ENCODE measurements around the gene ABCC4. TPM values are rescaled to one million over a fixed set of nuclear protein-coding genes. Genes with fewer than 3 reads are reported as not detected.
A peak's percentile ranks its signal among the peaks of the same experiment; 100 is the strongest.

Gene ABCC4
- total and polyA plus RNA-seq, 8 donors = 24.7 to 60.9 (median 43.1) TPM

DNA sequence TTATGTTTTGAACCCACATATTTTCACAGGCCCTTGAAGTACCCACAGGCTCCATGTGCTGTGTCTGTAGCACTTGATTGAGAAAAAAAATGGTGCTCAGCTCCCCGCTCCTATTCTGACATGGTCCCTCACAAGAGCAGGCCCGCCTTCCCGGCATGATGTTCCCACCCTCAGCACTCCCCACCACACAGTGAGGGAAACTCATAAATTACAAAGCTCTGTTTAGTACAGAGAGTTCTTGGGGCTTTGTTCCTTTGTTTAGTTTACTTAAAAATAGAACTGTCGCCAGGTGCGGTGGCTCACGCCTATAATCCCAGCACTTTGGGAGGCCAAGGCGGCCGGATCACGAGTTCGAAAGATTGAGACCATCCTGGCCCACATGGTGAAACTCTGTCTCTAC is 25.9 kb upstream of the ABCC4 start:
- ATAC-seq (no peak), DNase-seq (no peak)
- H3K27me3 ChIP-seq = no peaks in the 10 kb centered on the region
- no peaks in the 10 kb centered on the region for H3K4me1 ChIP-seq
- no peaks in the 10 kb centered on the region for H3K9me3 ChIP-seq
- H3K36me3 ChIP-seq = no peaks in the 10 kb centered on the region
- H3K4me3 ChIP-seq = no peak overlapping the region
- no peak overlapping the region for H3K27ac ChIP-seq
- TF ChIP-seq, protein P1, sequence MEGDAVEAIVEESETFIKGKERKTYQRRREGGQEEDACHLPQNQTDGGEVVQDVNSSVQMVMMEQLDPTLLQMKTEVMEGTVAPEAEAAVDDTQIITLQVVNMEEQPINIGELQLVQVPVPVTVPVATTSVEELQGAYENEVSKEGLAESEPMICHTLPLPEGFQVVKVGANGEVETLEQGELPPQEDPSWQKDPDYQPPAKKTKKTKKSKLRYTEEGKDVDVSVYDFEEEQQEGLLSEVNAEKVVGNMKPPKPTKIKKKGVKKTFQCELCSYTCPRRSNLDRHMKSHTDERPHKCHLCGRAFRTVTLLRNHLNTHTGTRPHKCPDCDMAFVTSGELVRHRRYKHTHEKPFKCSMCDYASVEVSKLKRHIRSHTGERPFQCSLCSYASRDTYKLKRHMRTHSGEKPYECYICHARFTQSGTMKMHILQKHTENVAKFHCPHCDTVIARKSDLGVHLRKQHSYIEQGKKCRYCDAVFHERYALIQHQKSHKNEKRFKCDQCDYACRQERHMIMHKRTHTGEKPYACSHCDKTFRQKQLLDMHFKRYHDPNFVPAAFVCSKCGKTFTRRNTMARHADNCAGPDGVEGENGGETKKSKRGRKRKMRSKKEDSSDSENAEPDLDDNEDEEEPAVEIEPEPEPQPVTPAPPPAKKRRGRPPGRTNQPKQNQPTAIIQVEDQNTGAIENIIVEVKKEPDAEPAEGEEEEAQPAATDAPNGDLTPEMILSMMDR (IDR thresholded peaks at IDR 0.05) = no peak
- intact Hi-C loops (cut with DNase I) = no loop called here

DNA sequence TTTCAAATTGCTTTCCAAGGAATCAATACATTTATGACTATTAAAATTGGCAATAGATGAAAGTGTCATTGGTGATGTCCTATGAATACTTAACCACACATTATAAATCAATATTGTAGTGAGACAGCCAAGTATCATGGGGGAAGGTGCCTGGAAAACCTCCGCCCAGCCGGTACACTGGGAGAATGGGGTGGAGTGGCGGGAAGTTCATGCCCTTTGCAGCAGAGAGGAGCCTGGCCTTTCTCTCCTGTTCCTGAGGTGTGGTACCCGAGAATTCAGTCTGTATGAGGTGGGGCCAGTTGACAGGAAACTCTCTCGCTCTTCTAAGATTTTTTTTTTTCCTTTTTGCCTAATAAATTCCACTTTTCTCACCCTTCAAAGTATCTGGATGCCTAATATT is 25.4 kb upstream of the ABCC4 start:
- ATAC-seq = no peak
- TF ChIP-seq, protein P1 (IDR thresholded peaks at IDR 0.05) = no peak

DNA sequence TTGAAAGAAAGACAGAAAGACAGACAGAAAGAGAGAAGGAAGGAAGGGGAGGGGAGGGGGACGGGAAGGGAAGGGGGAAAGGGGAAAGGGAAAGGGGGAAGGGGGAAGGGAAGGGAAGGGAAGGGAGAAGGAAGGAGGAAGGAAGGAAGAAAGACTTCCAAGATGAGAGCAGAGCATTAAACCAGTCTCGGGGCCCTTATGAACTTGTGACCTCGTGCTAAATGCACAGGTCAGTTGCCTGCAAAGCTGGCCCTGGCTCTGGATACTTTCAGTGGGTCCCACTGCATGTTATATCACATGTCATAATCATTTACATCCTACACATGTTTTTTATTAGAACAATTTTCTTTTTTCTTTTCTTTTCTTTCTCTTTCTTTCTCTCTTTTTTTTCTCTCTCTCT is 24.2 kb upstream of the ABCC4 start:
- no peak for ATAC-seq
- no peak overlapping the region for H3K27ac ChIP-seq
- intact Hi-C loops (cut with DNase I) = no loop called here

More for the DNA sequence above, 25.4 kb upstream of the ABCC4 start:
- no peaks in the 10 kb centered on the region for H3K27me3 ChIP-seq
- intact Hi-C loops (cut with DNase I) = no loop called here
- H3K9me3 ChIP-seq = no peaks in the 10 kb centered on the region
- H3K4me3 ChIP-seq = no peak overlapping the region
- no peaks in the 10 kb centered on the region for H3K4me1 ChIP-seq
- no peaks in the 10 kb centered on the region for H3K36me3 ChIP-seq
- H3K27ac ChIP-seq = no peak overlapping the region
- no peak for DNase-seq

DNA sequence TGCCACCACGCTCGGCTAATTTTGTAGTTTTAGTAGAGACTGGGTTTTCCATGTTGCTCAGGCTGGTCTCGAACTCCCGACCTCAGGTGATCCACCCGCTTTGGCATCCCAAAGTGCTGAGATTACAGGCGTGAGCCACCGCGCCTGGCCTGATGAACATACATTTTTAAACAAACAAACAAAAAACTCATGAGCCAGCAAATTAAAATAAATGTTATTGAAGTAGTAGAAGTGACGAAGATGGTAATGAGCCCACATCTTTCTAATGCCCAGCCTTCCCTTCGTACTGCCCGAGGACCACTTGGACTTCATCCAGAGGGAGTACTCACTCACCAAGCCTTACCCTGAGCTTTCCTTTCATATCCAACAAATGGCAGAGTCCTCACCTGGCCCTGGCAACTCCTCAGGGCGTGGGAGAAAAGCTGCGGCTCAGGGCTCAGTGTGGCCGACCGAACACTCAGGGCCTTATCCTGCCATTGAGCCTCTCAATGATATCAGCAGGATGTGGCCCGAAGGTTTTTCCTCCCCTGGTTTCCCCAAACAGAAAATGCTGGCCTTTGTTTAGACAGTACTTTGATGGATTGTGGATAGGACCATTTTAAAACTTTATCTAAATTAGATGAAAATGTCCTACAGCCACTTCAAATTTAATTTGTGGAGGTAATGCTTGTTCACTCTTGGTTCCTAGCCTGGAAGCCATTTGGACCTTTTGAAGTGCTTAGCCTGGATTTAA is 22.8 kb upstream of the ABCC4 start:
- no peaks in the 10 kb centered on the region for H3K4me1 ChIP-seq
- TF ChIP-seq, protein P1 (IDR thresholded peaks at IDR 0.05) = no peak
- H3K9me3 ChIP-seq = no peaks in the 10 kb centered on the region
- intact Hi-C loops (cut with DNase I) = no loop called here
- ATAC-seq (no peak), DNase-seq (no peak)
- H3K27me3 ChIP-seq = no peaks in the 10 kb centered on the region
- H3K36me3 ChIP-seq = no peaks in the 10 kb centered on the region
- peak overlapping the region in 1 of 2 donors; percentile 19 for H3K27ac ChIP-seq
- H3K4me3 ChIP-seq = no peak overlapping the region

More for the DNA sequence above, 24.2 kb upstream of the ABCC4 start:
- Histone ChIP-seq H3K27me3 (no peaks in the 10 kb centered on the region), H3K4me3 (no peak overlapping the region), H3K4me1 (no peaks in the 10 kb centered on the region), H3K36me3 (no peaks in the 10 kb centered on the region), H3K9me3 (no peaks in the 10 kb centered on the region)
- DNase-seq = no peak
- TF ChIP-seq, protein P1 (IDR thresholded peaks at IDR 0.05) = no peak

DNA sequence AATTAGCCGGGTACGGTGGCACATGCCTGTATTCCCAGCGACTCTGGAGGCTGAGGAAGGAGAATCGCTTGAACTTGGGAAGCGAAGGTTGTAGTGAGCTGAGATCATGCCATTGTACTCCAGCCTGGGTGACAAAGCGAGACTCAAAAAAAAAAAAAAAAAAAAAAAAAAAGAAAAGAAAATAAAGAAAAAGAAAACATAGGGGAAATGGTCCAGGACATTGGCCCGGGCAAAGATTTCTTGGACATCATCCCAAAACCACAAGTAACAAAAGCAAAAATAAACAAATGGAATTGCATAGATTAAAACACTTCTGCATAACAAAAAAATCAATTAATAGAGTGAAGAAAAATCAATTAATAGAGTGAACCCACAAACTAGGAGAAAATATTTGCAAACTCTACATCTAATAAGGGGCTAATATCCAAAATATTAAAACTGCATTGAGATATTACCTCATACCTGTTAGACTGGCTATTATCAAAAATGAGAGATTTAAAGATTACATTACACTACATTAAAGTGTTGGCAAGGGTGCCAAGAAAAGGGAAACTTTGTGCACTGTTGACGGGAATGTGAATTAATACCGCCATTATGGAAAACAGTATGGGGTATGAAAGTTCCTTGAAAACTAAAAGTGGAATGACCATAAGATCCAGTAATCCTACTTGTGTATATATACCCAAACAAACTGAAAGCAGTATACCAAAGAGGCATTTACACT is 18.5 kb upstream of the ABCC4 start:
- no peaks in the 10 kb centered on the region for H3K27me3 ChIP-seq

More for the DNA sequence above, 18.5 kb upstream of the ABCC4 start:
- no peak overlapping the region for H3K4me3 ChIP-seq
- DNase-seq = no peak
- H3K9me3 ChIP-seq = no peaks in the 10 kb centered on the region
- peaks cover 0 to 2% of the 10 kb centered on the region in 2 donors for H3K4me1 ChIP-seq
- H3K27ac ChIP-seq = no peak overlapping the region
- TF ChIP-seq, protein P1 (IDR thresholded peaks at IDR 0.05) = no peak
- ATAC-seq = no peak
- no peaks in the 10 kb centered on the region for H3K36me3 ChIP-seq
- intact Hi-C loops (cut with DNase I) = no loop called here

Measured in left lung (tissue), 10 donors.